GM12878 (cell line): ENCODE data around the gene SLC15A4. TPM values are rescaled to one million over a fixed set of nuclear protein-coding genes. Genes with fewer than 3 reads are reported as not detected.

Experiments
- ATAC-seq: fragments of 200-7000 bp; cut with Tn5 transposase; 3 replicates; pipeline ENCODE4 v1.9.1; 2020; ENCODE audit warnings: mild to moderate bottlenecking, moderate library complexity
- BruUV-seq: library from RNA; stranded (reverse); fragments of 400-500 nt; replicated peaks from 2 replicates; lab custom pipeline; 2021; lab: Mats Ljungman, UMichigan
- CTCF ChIA-PET: fragments of 300-600 bp; sonication (Branson Sonifier 250); formaldehyde crosslinking; extraction: SDS; loops from one replicate; lab custom pipeline; 2021; ENCODE audit warnings: inconsistent platforms; lab: Yijun Ruan, JAX
- POLR2A ChIA-PET: fragments of 350-600 bp; formaldehyde crosslinking; extraction: SDS; loops from one replicate; lab custom pipeline; 2021; ENCODE audit warnings: inconsistent platforms; lab: Charles Lee
- RAD21 ChIA-PET: fragments of 300-600 bp; sonication (Branson Sonifier 250); formaldehyde crosslinking; loops from one replicate; lab custom pipeline; 2023; ENCODE audit warnings: antibody characterized with exemption; ENCODE audit not compliant: unreplicated experiment; lab: Charles Lee
- SMC1A ChIA-PET: fragments of 300-600 bp; sonication (Branson Sonifier 250); formaldehyde crosslinking; loops from one replicate; lab custom pipeline; 2023; ENCODE audit not compliant: unreplicated experiment, uncharacterized antibody; lab: Charles Lee
- DNase-seq: peaks from one replicate; pipeline ENCODE4 v3.0.0-alpha.2; 2011; ENCODE audit warnings: low read depth, low spot score
- FAIRE-seq: peaks from 3 replicates; lab custom pipeline; 2011; peaks lifted over from hg19 to GRCh38; lab: Jason Lieb, UNC
- H2AFZ ChIP-seq: 2 replicates; pipeline ENCODE4 v1.6.0; 2011; ENCODE audit warnings: low read depth, low read length, control low read depth; ENCODE audit not compliant: control insufficient read depth
- H3K27ac ChIP-seq: 2 replicates; pipeline ENCODE4 v1.5.1; 2011; ENCODE audit warnings: control low read depth; ENCODE audit not compliant: control insufficient read depth, insufficient read depth
- H3K27me3 ChIP-seq, 2 experiments: replicated peaks in 1 of 2; 2 replicates each; pipeline versions ENCODE4 v1.6.0 to v1.6.1; 2011; ENCODE audit warnings: low read length in 1 of 2; ENCODE audit not compliant: control insufficient read depth in 2 of 2, insufficient read depth in 2 of 2
- H3K36me3 ChIP-seq, 2 experiments: 2 replicates each; pipeline ENCODE4 v1.5.1; 2011; ENCODE audit warnings: low read length in 1 of 2; ENCODE audit not compliant: control insufficient read depth in 2 of 2, insufficient read depth in 2 of 2
- H3K4me1 ChIP-seq: 2 replicates; pipeline ENCODE4 v1.6.1; 2011; ENCODE audit warnings: mild to moderate bottlenecking, low read length, moderate library complexity, mixed read lengths; ENCODE audit not compliant: control insufficient read depth, insufficient read depth
- H3K4me2 ChIP-seq: 2 replicates; pipeline ENCODE4 v1.6.0; 2011; ENCODE audit warnings: control low read depth; ENCODE audit not compliant: control insufficient read depth, insufficient read depth
- H3K4me3 ChIP-seq: fragments of 200-600 bp; sonication (generic); 2 replicates; pipeline ENCODE4 v1.5.1; 2016
- H3K79me2 ChIP-seq: 2 replicates; pipeline ENCODE4 v1.6.0; 2011; ENCODE audit warnings: low read length; ENCODE audit not compliant: control insufficient read depth, insufficient read depth
- H3K9ac ChIP-seq: 2 replicates; pipeline ENCODE4 v1.8.0; 2011; ENCODE audit warnings: low read length, control low read depth, mixed read lengths; ENCODE audit not compliant: control insufficient read depth, insufficient read depth
- H3K9me3 ChIP-seq: replicated peaks from 3 replicates; pipeline ENCODE4 v1.5.1; 2011; ENCODE audit warnings: mild to moderate bottlenecking, low read length; ENCODE audit not compliant: control insufficient read depth, insufficient read depth
- H4K20me1 ChIP-seq: 2 replicates; pipeline ENCODE4 v1.6.0; 2011; ENCODE audit not compliant: control insufficient read depth, insufficient read depth
- BCL11A ChIP-seq: IDR thresholded peaks from 2 replicates; pipeline ENCODE4 v1.6.1; 2011; ENCODE audit warnings: low read depth, low read length
- CEBPB ChIP-seq, 2 experiments: fragments of 150-350 bp in 1 of 2; IDR thresholded peaks; 2 replicates each; pipeline ENCODE4 v1.6.1; 2012 to 2014; ENCODE audit warnings: low read depth in 2 of 2, low read length in 2 of 2, borderline replicate concordance in 1 of 2, inconsistent platforms in 1 of 2
- DPF2 ChIP-seq: fragments of 450-650 bp; IDR thresholded peaks from 2 replicates; pipeline ENCODE4 v1.6.1; 2017; ENCODE audit warnings: mild to moderate bottlenecking
- GATAD2B ChIP-seq: fragments of 450-650 bp; conservative IDR thresholded peaks from 2 replicates; pipeline ENCODE4 v1.6.1; 2017; ENCODE audit warnings: low read depth, mild to moderate bottlenecking, moderate library complexity
- HDGF ChIP-seq: fragments of 450-650 bp; IDR thresholded peaks from 2 replicates; pipeline ENCODE4 v1.6.1; 2016; ENCODE audit warnings: antibody characterized with exemption
- IKZF1 ChIP-seq: fragments of 450-650 bp; conservative IDR thresholded peaks from 2 replicates; pipeline ENCODE4 v1.6.1; 2017; ENCODE audit warnings: antibody characterized with exemption, mild to moderate bottlenecking
- KLF5 ChIP-seq: fragments of 450-650 bp; IDR thresholded peaks from 2 replicates; pipeline ENCODE4 v1.6.1; 2014; ENCODE audit warnings: mild to moderate bottlenecking; ENCODE audit not compliant: partially characterized antibody
- MEF2B ChIP-seq: fragments of 450-650 bp; IDR thresholded peaks from 2 replicates; pipeline ENCODE4 v1.6.1; 2018; ENCODE audit warnings: mild to moderate bottlenecking, moderate library complexity; ENCODE audit not compliant: partially characterized antibody, poor library complexity, severe bottlenecking
- NFXL1 ChIP-seq: fragments of 450-650 bp; IDR thresholded peaks from 2 replicates; pipeline ENCODE4 v1.6.1; 2017; ENCODE audit warnings: antibody characterized with exemption, mild to moderate bottlenecking, borderline replicate concordance
- RAD51 ChIP-seq: fragments of 450-650 bp; IDR thresholded peaks from 2 replicates; pipeline ENCODE4 v1.6.1; 2016; ENCODE audit warnings: moderate library complexity, mild to moderate bottlenecking, inconsistent platforms
- RUNX3 ChIP-seq: IDR thresholded peaks from 2 replicates; pipeline ENCODE4 v1.6.1; 2012; ENCODE audit warnings: low read length, inconsistent platforms
- SMAD1 ChIP-seq: fragments of 450-650 bp; IDR thresholded peaks from 2 replicates; pipeline ENCODE4 v1.6.1; 2018; ENCODE audit warnings: mild to moderate bottlenecking, low read depth; ENCODE audit not compliant: partially characterized antibody
- WGBS: methylation state at CpG from one replicate; pipeline ENCODE4 v1.1.6; 2016; ENCODE audit warnings: low lambda C conversion rate; ENCODE audit not compliant: insufficient replicate concordance, insufficient coverage; ENCODE audit errors: missing lambda C conversion rate; 5-methylcytosine and 5-hydroxymethylcytosine counted together
- in situ Hi-C: fragments of 300-500 bp; cut with MboI; formaldehyde crosslinking; loops from 9 replicates; pipeline ENCODE4 v1.14.3; 2018; ENCODE audit warnings: mixed read lengths
- intact Hi-C: fragments of 100-400 bp; cut with micrococcal nuclease; formaldehyde crosslinking; loops from one replicate; pipeline ENCODE4 v1.14.2; 2022; ENCODE audit not compliant: unreplicated experiment
- polyA plus RNA-seq, 11 experiments: library from polyadenylated mRNA; depleted of rRNA in 4 of 11; unstranded in 6 of 11; stranded (reverse) in 5 of 11; fragments of >200 nt; fragmentation: Nextera tagmentation in 4 of 11; fragmentation: Illumina TruSeq in 1 of 11; extraction: Ambion mirVana in 4 of 11; extraction: Trizol in 1 of 11; gene quantifications; 1 replicate in 1 of 11; 2 replicates in 10 of 11; pipeline versions ENCODE4 v1.2.1 to v1.2.3, GENCODE V29; 2011 to 2016; ENCODE audit warnings: inconsistent platforms in 2 of 11, missing spikeins in 2 of 11, low read depth in 1 of 11
- total RNA-seq, 4 experiments: library from RNA; depleted of rRNA in 3 of 4; stranded (reverse); fragments of >200 nt in 3 of 4; fragmentation: Illumina TruSeq in 1 of 4; extraction: Trizol in 1 of 4; gene quantifications; 2 replicates each; pipeline versions ENCODE4 v1.2.1 to v1.2.3, GENCODE V29; 2013 to 2021
- TF ChIP-seq, protein P1 (sequence below): fragments of 450-650 bp; IDR thresholded peaks from 2 replicates; pipeline ENCODE4 v1.6.1; 2017; ENCODE audit warnings: low read depth, mild to moderate bottlenecking, moderate library complexity
- TF ChIP-seq, protein P2 (sequence below): fragments of 450-650 bp; IDR thresholded peaks from 2 replicates; pipeline ENCODE4 v1.6.1; 2016; ENCODE audit warnings: mild to moderate bottlenecking
- TF ChIP-seq, protein P3 (sequence below): IDR thresholded peaks from 2 replicates; pipeline ENCODE4 v1.6.1; 2012; ENCODE audit warnings: improper control_type of control experiment, low read depth, low read length; ENCODE audit not compliant: insufficient replicate concordance

SLC15A4 gene
- total and polyA plus RNA-seq, 10 of the 15 experiments (the other 5 are each of a cell fraction or from before 2014, with no cell fraction given), result 12.7 to 257 (median 36.6) TPM

DNA sequence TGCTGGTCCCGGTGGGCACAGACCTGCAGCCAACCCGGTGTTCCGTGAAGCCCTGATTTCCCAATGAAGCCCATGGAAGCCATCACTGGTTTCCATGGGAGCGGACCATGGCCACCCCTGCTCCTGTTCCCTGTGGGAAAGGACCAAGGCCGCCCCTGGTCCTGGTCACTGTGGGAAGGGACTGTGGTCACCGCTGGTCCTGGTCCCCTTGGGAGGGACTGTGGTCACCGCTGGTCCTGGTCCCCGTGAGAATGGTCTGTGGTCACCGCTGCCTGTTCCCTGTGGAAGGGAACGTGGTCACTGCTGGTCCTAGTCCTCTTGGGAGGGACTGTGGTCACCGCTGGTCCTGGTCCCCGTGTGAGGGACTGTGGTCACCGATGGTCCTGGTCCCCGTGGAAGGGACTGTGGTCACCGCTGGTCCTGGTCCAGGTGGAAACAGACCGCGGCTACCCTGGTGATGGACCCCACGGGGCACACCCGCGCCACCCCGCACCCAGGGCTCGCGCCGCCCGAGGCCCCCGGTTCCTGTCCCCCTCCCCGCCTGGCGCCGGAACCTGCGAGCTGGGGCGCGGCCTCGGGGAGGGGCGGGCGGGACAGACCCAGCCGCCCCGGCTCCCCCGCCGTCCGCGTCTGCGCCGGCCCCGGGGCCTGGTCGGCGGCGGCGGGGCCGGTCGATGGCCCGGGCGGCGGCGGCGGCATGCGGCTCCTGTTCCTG lies 29.3 kb upstream of the SLC15A4 start, which contains the start of gene GLT1D1:
Gene GLT1D1, plus strand, starts transcription at position 594 of the 715 bp plus-strand sequence. Its CDS starts 104 bp downstream, at position 698.
- no TSS peak for BruUV-seq

More for the DNA sequence above, 29.3 kb upstream of the SLC15A4 start, which contains the start of gene GLT1D1:
- SMC1A ChIA-PET, result interaction anchor here (0.8 to 1.6 kb wide), 2 partner anchors 31 to 62 kb away, joined by 3 to 6 read pairs; no protein-coding TSS in a partner anchor
- Histone ChIP-seq H3K36me3 (no peaks in the 10 kb centered on the region), H3K27me3 (no peaks in the 10 kb centered on the region)
- 42% methylated on average over 21 of the region's 56 CpGs for WGBS
- TF ChIP-seq, protein P1, sequence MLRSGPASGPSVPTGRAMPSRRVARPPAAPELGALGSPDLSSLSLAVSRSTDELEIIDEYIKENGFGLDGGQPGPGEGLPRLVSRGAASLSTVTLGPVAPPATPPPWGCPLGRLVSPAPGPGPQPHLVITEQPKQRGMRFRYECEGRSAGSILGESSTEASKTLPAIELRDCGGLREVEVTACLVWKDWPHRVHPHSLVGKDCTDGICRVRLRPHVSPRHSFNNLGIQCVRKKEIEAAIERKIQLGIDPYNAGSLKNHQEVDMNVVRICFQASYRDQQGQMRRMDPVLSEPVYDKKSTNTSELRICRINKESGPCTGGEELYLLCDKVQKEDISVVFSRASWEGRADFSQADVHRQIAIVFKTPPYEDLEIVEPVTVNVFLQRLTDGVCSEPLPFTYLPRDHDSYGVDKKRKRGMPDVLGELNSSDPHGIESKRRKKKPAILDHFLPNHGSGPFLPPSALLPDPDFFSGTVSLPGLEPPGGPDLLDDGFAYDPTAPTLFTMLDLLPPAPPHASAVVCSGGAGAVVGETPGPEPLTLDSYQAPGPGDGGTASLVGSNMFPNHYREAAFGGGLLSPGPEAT, result no peak
- peak; percentile 37; the same call in 1 of the 2 replicates for TF ChIP-seq RUNX3
- TF ChIP-seq KLF5, result no peak
- TF ChIP-seq, protein P2, sequence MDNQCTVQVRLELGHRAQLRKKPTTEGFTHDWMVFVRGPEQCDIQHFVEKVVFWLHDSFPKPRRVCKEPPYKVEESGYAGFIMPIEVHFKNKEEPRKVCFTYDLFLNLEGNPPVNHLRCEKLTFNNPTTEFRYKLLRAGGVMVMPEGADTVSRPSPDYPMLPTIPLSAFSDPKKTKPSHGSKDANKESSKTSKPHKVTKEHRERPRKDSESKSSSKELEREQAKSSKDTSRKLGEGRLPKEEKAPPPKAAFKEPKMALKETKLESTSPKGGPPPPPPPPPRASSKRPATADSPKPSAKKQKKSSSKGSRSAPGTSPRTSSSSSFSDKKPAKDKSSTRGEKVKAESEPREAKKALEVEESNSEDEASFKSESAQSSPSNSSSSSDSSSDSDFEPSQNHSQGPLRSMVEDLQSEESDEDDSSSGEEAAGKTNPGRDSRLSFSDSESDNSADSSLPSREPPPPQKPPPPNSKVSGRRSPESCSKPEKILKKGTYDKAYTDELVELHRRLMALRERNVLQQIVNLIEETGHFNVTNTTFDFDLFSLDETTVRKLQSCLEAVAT, result no peak
- TF ChIP-seq IKZF1, result no peak; the same call in 1 of the 2 replicates
- TF ChIP-seq, protein P3, sequence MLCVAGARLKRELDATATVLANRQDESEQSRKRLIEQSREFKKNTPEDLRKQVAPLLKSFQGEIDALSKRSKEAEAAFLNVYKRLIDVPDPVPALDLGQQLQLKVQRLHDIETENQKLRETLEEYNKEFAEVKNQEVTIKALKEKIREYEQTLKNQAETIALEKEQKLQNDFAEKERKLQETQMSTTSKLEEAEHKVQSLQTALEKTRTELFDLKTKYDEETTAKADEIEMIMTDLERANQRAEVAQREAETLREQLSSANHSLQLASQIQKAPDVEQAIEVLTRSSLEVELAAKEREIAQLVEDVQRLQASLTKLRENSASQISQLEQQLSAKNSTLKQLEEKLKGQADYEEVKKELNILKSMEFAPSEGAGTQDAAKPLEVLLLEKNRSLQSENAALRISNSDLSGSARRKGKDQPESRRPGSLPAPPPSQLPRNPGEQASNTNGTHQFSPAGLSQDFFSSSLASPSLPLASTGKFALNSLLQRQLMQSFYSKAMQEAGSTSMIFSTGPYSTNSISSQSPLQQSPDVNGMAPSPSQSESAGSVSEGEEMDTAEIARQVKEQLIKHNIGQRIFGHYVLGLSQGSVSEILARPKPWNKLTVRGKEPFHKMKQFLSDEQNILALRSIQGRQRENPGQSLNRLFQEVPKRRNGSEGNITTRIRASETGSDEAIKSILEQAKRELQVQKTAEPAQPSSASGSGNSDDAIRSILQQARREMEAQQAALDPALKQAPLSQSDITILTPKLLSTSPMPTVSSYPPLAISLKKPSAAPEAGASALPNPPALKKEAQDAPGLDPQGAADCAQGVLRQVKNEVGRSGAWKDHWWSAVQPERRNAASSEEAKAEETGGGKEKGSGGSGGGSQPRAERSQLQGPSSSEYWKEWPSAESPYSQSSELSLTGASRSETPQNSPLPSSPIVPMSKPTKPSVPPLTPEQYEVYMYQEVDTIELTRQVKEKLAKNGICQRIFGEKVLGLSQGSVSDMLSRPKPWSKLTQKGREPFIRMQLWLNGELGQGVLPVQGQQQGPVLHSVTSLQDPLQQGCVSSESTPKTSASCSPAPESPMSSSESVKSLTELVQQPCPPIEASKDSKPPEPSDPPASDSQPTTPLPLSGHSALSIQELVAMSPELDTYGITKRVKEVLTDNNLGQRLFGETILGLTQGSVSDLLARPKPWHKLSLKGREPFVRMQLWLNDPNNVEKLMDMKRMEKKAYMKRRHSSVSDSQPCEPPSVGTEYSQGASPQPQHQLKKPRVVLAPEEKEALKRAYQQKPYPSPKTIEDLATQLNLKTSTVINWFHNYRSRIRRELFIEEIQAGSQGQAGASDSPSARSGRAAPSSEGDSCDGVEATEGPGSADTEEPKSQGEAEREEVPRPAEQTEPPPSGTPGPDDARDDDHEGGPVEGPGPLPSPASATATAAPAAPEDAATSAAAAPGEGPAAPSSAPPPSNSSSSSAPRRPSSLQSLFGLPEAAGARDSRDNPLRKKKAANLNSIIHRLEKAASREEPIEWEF, result no peak
- TF ChIP-seq SMAD1, result no peak
- no peak for TF ChIP-seq BCL11A
- no peak for TF ChIP-seq NFXL1
- no peak for TF ChIP-seq CEBPB (IDR thresholded peaks at IDR 0.05; ENCODE audit: borderline replicate concordance in 1 of 2, low read depth in 2 of 2, low read length in 2 of 2)
- peak; percentile 36 for TF ChIP-seq MEF2B
- TF ChIP-seq GATAD2B, result peak; percentile 48; the same call in 1 of the 2 replicates
- TF ChIP-seq DPF2, result 0 out of 2 replicates have a peak, but pooled peaks have one; percentile 1
- no peak for TF ChIP-seq RAD51
- 0 out of 2 replicates have a peak, but pooled peaks have one; percentile 20 for TF ChIP-seq HDGF
- TF ChIP-seq, all 136 proteins: peak for 5
- no peak within 1 kb of the TSS; the same call in 1 of the 2 replicates for H3K27ac ChIP-seq
- DNase-seq (no peak), ATAC-seq (peak; percentile 7), FAIRE-seq (no peak)
- POLR2A ChIA-PET, result interaction anchor here (1.2 to 2.3 kb wide), 5 partner anchors 23 to 64 kb away, joined by 3 to 7 read pairs (median 4); partner anchors contain the start of gene SLC15A4
- no peaks in the 10 kb centered on the region; the same call in 1 of the 2 replicates for H3K79me2 ChIP-seq
- H2AFZ ChIP-seq, result peak within 1 kb of the TSS; percentile 50; the same call in 1 of the 2 replicates
- H3K4me1 ChIP-seq, result peaks cover 11% of the 10 kb centered on the region; the same call in 1 of the 2 replicates
- H3K4me2 ChIP-seq, result peak within 1 kb of the TSS; percentile 56
- CTCF ChIA-PET, result no interaction called here
- peak within 1 kb of the TSS; percentile 64 for H3K4me3 ChIP-seq
- intact Hi-C loops, result no loop called here
- peak within 1 kb of the TSS; percentile 42; the same call in 1 of the 2 replicates for H3K9ac ChIP-seq
- RAD21 ChIA-PET, result interaction anchor here (0.8 to 1.5 kb wide), 5 partner anchors 23 to 63 kb away, joined by 3 to 8 read pairs (median 4); no protein-coding TSS in a partner anchor
- no peaks in the 10 kb centered on the region for H3K9me3 ChIP-seq
- in situ Hi-C loops, result no loop called here
- no peaks in the 10 kb centered on the region for H4K20me1 ChIP-seq
